Measurements from ENCODE around the gene DOK5.

The DOK5 gene

GRCh38 chr20:54577637-54578036, 102.2 kb downstream of the DOK5 start:
- H3K27me3 ChIP-seq: no peaks in the 10 kb centered on the region
- H3K36me3 ChIP-seq: no peaks in the 10 kb centered on the region
- H3K9me3 ChIP-seq (replicated peaks in 1 of 11): no peaks in the 10 kb centered on the region; a peak in 1 of 22 replicates
- TF ChIP-seq Cebpa-rat (IDR thresholded peaks at IDR 0.05): no peak
- H3K4me2 ChIP-seq: no peak overlapping the region
- H3K4me1 ChIP-seq: no peaks in the 10 kb centered on the region
- no peak overlapping the region for H3K27ac ChIP-seq
- H4K20me1 ChIP-seq: no peaks in the 10 kb centered on the region
- no peak overlapping the region for H3K9ac ChIP-seq
- no peak overlapping the region for H3K4me3 ChIP-seq

- Histone ChIP-seq H3K9ac (no peak overlapping the region), H3K4me2 (no peak overlapping the region), H3K9me3 (replicated peaks in 1 of 11) (peaks cover 4 to 13% (median 7%) of the 10 kb centered on the region in 11 experiments; a peak in 14 of 22 replicates), H3K27me3 (no peaks in the 10 kb centered on the region), H3K27ac (no peak overlapping the region), H3K4me1 (no peaks in the 10 kb centered on the region), H3K4me3 (no peak overlapping the region), H4K20me1 (no peaks in the 10 kb centered on the region), H3K36me3 (no peaks in the 10 kb centered on the region)
- TF ChIP-seq Cebpa-rat (IDR thresholded peaks at IDR 0.05): no peak
These were observed 109.8 kb downstream of the DOK5 start for GRCh38 chr20:54585217-54585616.

- no peak for TF ChIP-seq Cebpa-rat (IDR thresholded peaks at IDR 0.05)
These were observed 112.0 kb downstream of the DOK5 start for GRCh38 chr20:54587408-54587807.

GRCh38 chr20:54589402-54590030, 114.1 kb downstream of the DOK5 start:
- no peak for TF ChIP-seq Cebpa-rat (IDR thresholded peaks at IDR 0.05)
- no peaks in the 10 kb centered on the region for H3K36me3 ChIP-seq
- no peaks in the 10 kb centered on the region for H3K4me1 ChIP-seq
- no peaks in the 10 kb centered on the region for H3K9me3 ChIP-seq (replicated peaks in 1 of 11)
- no peaks in the 10 kb centered on the region for H3K27me3 ChIP-seq
- no peaks in the 10 kb centered on the region for H4K20me1 ChIP-seq
- H3K9ac ChIP-seq: no peak overlapping the region
- H3K4me2 ChIP-seq: no peak overlapping the region
- H3K4me3 ChIP-seq: no peak overlapping the region
- no peak overlapping the region for H3K27ac ChIP-seq

More at GRCh38 chr20:54587408-54587807, 112.0 kb downstream of the DOK5 start:
- no peak overlapping the region for H3K4me3 ChIP-seq
- H3K4me2 ChIP-seq: no peak overlapping the region
- no peaks in the 10 kb centered on the region for H3K36me3 ChIP-seq
- no peak overlapping the region for H3K27ac ChIP-seq
- H3K9ac ChIP-seq: no peak overlapping the region
- H3K4me1 ChIP-seq: no peaks in the 10 kb centered on the region
- no peaks in the 10 kb centered on the region for H3K27me3 ChIP-seq
- H3K9me3 ChIP-seq (replicated peaks in 1 of 11): peaks cover 4 to 13% (median 7%) of the 10 kb centered on the region in 11 experiments; a peak in 14 of 22 replicates
- no peaks in the 10 kb centered on the region for H4K20me1 ChIP-seq

GRCh38 chr20:54590856-54591255, 115.5 kb downstream of the DOK5 start:
- no peaks in the 10 kb centered on the region for H3K9me3 ChIP-seq (replicated peaks in 1 of 11)
- TF ChIP-seq Cebpa-rat (IDR thresholded peaks at IDR 0.05): no peak
- no peak overlapping the region for H3K27ac ChIP-seq
- no peak overlapping the region for H3K4me2 ChIP-seq
- no peaks in the 10 kb centered on the region for H3K4me1 ChIP-seq
- H3K36me3 ChIP-seq: no peaks in the 10 kb centered on the region
- no peak overlapping the region for H3K9ac ChIP-seq
- H4K20me1 ChIP-seq: no peaks in the 10 kb centered on the region
- H3K27me3 ChIP-seq: no peaks in the 10 kb centered on the region
- no peak overlapping the region for H3K4me3 ChIP-seq

GRCh38 chr20:54596651-54597050, 121.3 kb downstream of the DOK5 start:
- Histone ChIP-seq H3K4me3 (no peak overlapping the region), H3K4me2 (no peak overlapping the region), H3K36me3 (peaks cover 0 to 5% (median 0%) of the 10 kb centered on the region in 11 experiments; a peak in 1 of 22 replicates), H4K20me1 (no peaks in the 10 kb centered on the region), H3K27me3 (no peaks in the 10 kb centered on the region), H3K27ac (no peak overlapping the region), H3K9me3 (replicated peaks in 1 of 11) (peaks cover 12 to 23% (median 16%) of the 10 kb centered on the region in 11 experiments), H3K9ac (no peak overlapping the region), H3K4me1 (no peaks in the 10 kb centered on the region)
- TF ChIP-seq Cebpa-rat (IDR thresholded peaks at IDR 0.05): no peak

GRCh38 chr20:54598352-54598751, 123.0 kb downstream of the DOK5 start:
- H3K9me3 ChIP-seq (replicated peaks in 1 of 11): peaks cover 12 to 26% (median 16%) of the 10 kb centered on the region in 11 experiments
- H4K20me1 ChIP-seq: no peaks in the 10 kb centered on the region
- no peak for TF ChIP-seq Cebpa-rat (IDR thresholded peaks at IDR 0.05)
- H3K4me3 ChIP-seq: no peak overlapping the region
- no peak overlapping the region for H3K27ac ChIP-seq
- H3K36me3 ChIP-seq: peaks cover 0 to 5% (median 0%) of the 10 kb centered on the region in 11 experiments; a peak in 1 of 22 replicates
- no peaks in the 10 kb centered on the region for H3K4me1 ChIP-seq
- no peak overlapping the region for H3K9ac ChIP-seq
- no peak overlapping the region for H3K4me2 ChIP-seq
- H3K27me3 ChIP-seq: no peaks in the 10 kb centered on the region

- Histone ChIP-seq H3K27ac (no peak overlapping the region), H3K4me1 (peaks cover under 1 to 9% (median 5%) of the 10 kb centered on the region in 10 experiments; a peak in 17 of 20 replicates), H4K20me1 (no peaks in the 10 kb centered on the region), H3K27me3 (no peaks in the 10 kb centered on the region), H3K4me3 (no peak overlapping the region), H3K9ac (no peak overlapping the region), H3K36me3 (peaks cover 0 to 5% (median 0%) of the 10 kb centered on the region in 11 experiments; a peak in 1 of 22 replicates), H3K4me2 (no peak overlapping the region), H3K9me3 (replicated peaks in 1 of 11) (peaks cover 12 to 26% (median 16%) of the 10 kb centered on the region in 11 experiments)
- no peak for TF ChIP-seq Cebpa-rat (IDR thresholded peaks at IDR 0.05)
These were observed 125.2 kb downstream of the DOK5 start for GRCh38 chr20:54600634-54601033.

GRCh38 chr20:54601831-54602515, 126.6 kb downstream of the DOK5 start:
- no peaks in the 10 kb centered on the region for H4K20me1 ChIP-seq
- H3K4me1 ChIP-seq: peaks cover 14 to 21% (median 17%) of the 10 kb centered on the region in 10 experiments; a peak in 19 of 20 replicates
- no peaks in the 10 kb centered on the region for H3K27me3 ChIP-seq
- H3K4me2 ChIP-seq: no peak overlapping the region
- peaks cover 12 to 26% (median 16%) of the 10 kb centered on the region in 11 experiments for H3K9me3 ChIP-seq (replicated peaks in 1 of 11)
- H3K9ac ChIP-seq: no peak overlapping the region
- H3K36me3 ChIP-seq: peaks cover 0 to 5% (median 0%) of the 10 kb centered on the region in 11 experiments; a peak in 1 of 22 replicates
- H3K27ac ChIP-seq: no peak overlapping the region
- no peak overlapping the region for H3K4me3 ChIP-seq
- no peak for TF ChIP-seq Cebpa-rat (IDR thresholded peaks at IDR 0.05)

Data from BLaER1 treated with 17β-estradiol and CSF1 and Interleukin-3, amounts not matched to agents 10 nM and 100 nM (cell line).